IMR-90 (cell line): Measurements from ENCODE around the gene LIMS1. TPM values are rescaled to one million over a fixed set of nuclear protein-coding genes. Genes with fewer than 3 reads are reported as not detected.
"Not testable (repeated sequence)": the region's sequence is repeated elsewhere in the genome, so short reads cannot be mapped to it uniquely, and the experiment has no call there.

Source experiments
- ATAC-seq: fragments of 200-7000 bp; cut with Tn5 transposase; 2 replicates; pipeline ENCODE4 v1.9.1; 2020; ENCODE audit warnings: low read depth, mild to moderate bottlenecking, moderate library complexity
- BruUV-seq: library from RNA; stranded (reverse); fragments of 400-500 nt; replicated peaks from 2 replicates; lab custom pipeline; 2021; lab: Mats Ljungman, UMichigan
- CTCF ChIA-PET: fragments of 300-600 bp; formaldehyde crosslinking; extraction: SDS; loops from one replicate; lab custom pipeline; 2021; ENCODE audit warnings: antibody characterized with exemption; lab: Yijun Ruan, JAX
- POLR2A ChIA-PET: fragments of 300-600 bp; sonication (Branson Sonifier 250); formaldehyde crosslinking; loops from one replicate; lab custom pipeline; 2022; ENCODE audit warnings: antibody characterized with exemption; ENCODE audit not compliant: unreplicated experiment; lab: Charles Lee
- DNase-seq: peaks from one replicate; pipeline ENCODE4 v3.0.0; 2013
- H2AFZ ChIP-seq: replicated peaks from 2 replicates; pipeline ENCODE3; 2013; ENCODE audit warnings: low read length, mild to moderate bottlenecking; ENCODE audit not compliant: poor library complexity
- H2AK5ac ChIP-seq: 2 replicates; pipeline ENCODE4 v1.6.1; 2013; ENCODE audit warnings: low read depth, low read length, inconsistent platforms
- H2AK9ac ChIP-seq: replicated peaks from 2 replicates; pipeline ENCODE3; 2013; ENCODE audit warnings: mild to moderate bottlenecking, low read depth, low read length, moderate library complexity; ENCODE audit not compliant: poor library complexity
- H2BK120ac ChIP-seq: 2 replicates; pipeline ENCODE4 v1.6.1; 2013; ENCODE audit warnings: low read depth, low read length, inconsistent platforms
- H2BK15ac ChIP-seq: 3 replicates; pipeline ENCODE4 v1.6.1; 2013; ENCODE audit warnings: low read depth, low read length, inconsistent platforms
- H2BK20ac ChIP-seq: 2 replicates; pipeline ENCODE4 v1.6.1; 2013; ENCODE audit warnings: low read depth, mild to moderate bottlenecking, inconsistent platforms, low read length, moderate library complexity
- H2BK5ac ChIP-seq: 2 replicates; pipeline ENCODE4 v1.6.1; 2013; ENCODE audit warnings: mild to moderate bottlenecking, low read depth, low read length, inconsistent platforms; ENCODE audit not compliant: poor library complexity, severe bottlenecking
- H3K14ac ChIP-seq: replicated peaks from 2 replicates; pipeline ENCODE4 v1.6.1; 2013; ENCODE audit warnings: low read depth, low read length, inconsistent platforms
- H3K18ac ChIP-seq: 2 replicates; pipeline ENCODE4 v1.6.1; 2013; ENCODE audit warnings: low read depth, low read length, control low read depth
- H3K23ac ChIP-seq: 2 replicates; pipeline ENCODE4 v1.6.1; 2013; ENCODE audit warnings: low read depth, low read length, inconsistent platforms
- H3K27ac ChIP-seq: 2 replicates; pipeline ENCODE4 v1.5.1; 2013; ENCODE audit warnings: mild to moderate bottlenecking, control low read depth, low read length; ENCODE audit not compliant: insufficient read depth
- H3K27me3 ChIP-seq: 2 replicates; pipeline ENCODE4 v1.6.1; 2013; ENCODE audit warnings: low read length; ENCODE audit not compliant: control insufficient read depth, insufficient read depth
- H3K36me3 ChIP-seq: 2 replicates; pipeline ENCODE4 v1.6.1; 2013; ENCODE audit warnings: low read length, mixed read lengths; ENCODE audit not compliant: control insufficient read depth, insufficient read depth
- H3K4ac ChIP-seq: 2 replicates; pipeline ENCODE4 v1.6.1; 2013; ENCODE audit warnings: low read depth, low read length, inconsistent platforms
- H3K4me1 ChIP-seq: 2 replicates; pipeline ENCODE4 v1.6.1; 2013; ENCODE audit warnings: low read length, mixed read lengths; ENCODE audit not compliant: control insufficient read depth, insufficient read depth
- H3K4me2 ChIP-seq: 2 replicates; pipeline ENCODE4 v1.6.1; 2013; ENCODE audit warnings: low read depth, mild to moderate bottlenecking, control low read depth, low read length, moderate library complexity
- H3K4me3 ChIP-seq: 2 replicates; pipeline ENCODE4 v1.5.1; 2013; ENCODE audit warnings: low read depth, mild to moderate bottlenecking, control low read depth, low read length, moderate library complexity; ENCODE audit not compliant: insufficient read depth
- H3K56ac ChIP-seq: 2 replicates; pipeline ENCODE4 v1.6.1; 2013; ENCODE audit warnings: low read length, inconsistent platforms; ENCODE audit not compliant: insufficient read depth; ENCODE audit errors: extremely low read depth
- H3K79me1 ChIP-seq, 2 experiments: 2 replicates each; pipeline ENCODE4 v1.6.1; 2013; ENCODE audit warnings: low read length in 2 of 2, inconsistent platforms in 1 of 2, low read depth in 1 of 2
- H3K9ac ChIP-seq: 2 replicates; pipeline ENCODE4 v1.6.1; 2013; ENCODE audit warnings: low read depth, low read length, control low read depth
- H3K9me1 ChIP-seq: 2 replicates; pipeline ENCODE4 v1.6.1; 2013; ENCODE audit warnings: low read length, inconsistent platforms; ENCODE audit not compliant: insufficient read depth
- H3K9me3 ChIP-seq: 2 replicates; pipeline ENCODE4 v1.6.1; 2013; ENCODE audit warnings: low read length; ENCODE audit not compliant: control insufficient read depth, insufficient read depth
- H4K20me1 ChIP-seq: 2 replicates; pipeline ENCODE4 v1.6.1; 2013; ENCODE audit warnings: low read length, inconsistent platforms; ENCODE audit not compliant: insufficient read depth
- H4K5ac ChIP-seq: 2 replicates; pipeline ENCODE4 v1.6.1; 2013; ENCODE audit warnings: mild to moderate bottlenecking, low read depth, low read length, control low read depth
- H4K8ac ChIP-seq, 2 experiments: 2 replicates each; pipeline ENCODE4 v1.6.1; 2013; ENCODE audit warnings: low read depth in 2 of 2, low read length in 2 of 2, control low read depth in 1 of 2, inconsistent platforms in 1 of 2
- H4K91ac ChIP-seq: 2 replicates; pipeline ENCODE4 v1.6.1; 2013; ENCODE audit warnings: low read depth, low read length, inconsistent platforms; ENCODE audit not compliant: insufficient read depth
- WGBS, 2 experiments: methylation state at CpG; one replicate each; pipeline versions ENCODE4 v1.1.5 to v1.1.7; 2013; ENCODE audit warnings: missing lambda C conversion rate in 2 of 2; ENCODE audit not compliant: insufficient read length in 1 of 2; ENCODE audit errors: extremely low coverage in 2 of 2; 5-methylcytosine and 5-hydroxymethylcytosine counted together
- dilution Hi-C: fragments of 300-500 bp; cut with HindIII; formaldehyde crosslinking; loops from one replicate; pipeline ENCODE4 v1.14.3; 2018; ENCODE audit warnings: low sequenced_read_pairs; ENCODE audit not compliant: unreplicated experiment
- in situ Hi-C: fragments of 300-500 bp; cut with MboI; formaldehyde crosslinking; loops from 3 replicates; pipeline ENCODE4 v1.14.3; 2019; ENCODE audit warnings: low sequenced_read_pairs, inconsistent platforms, mixed read lengths
- intact Hi-C: fragments of 100-400 bp; cut with micrococcal nuclease; formaldehyde crosslinking; loops from 2 replicates; pipeline ENCODE4 v1.10.0; 2022
- polyA plus RNA-seq, 3 experiments: library from polyadenylated mRNA; depleted of rRNA; stranded (reverse); fragments of >200 nt; gene quantifications; 2 replicates each; pipeline ENCODE4 v1.2.3, GENCODE V29; 2012; ENCODE audit warnings: low replicate concordance in 1 of 3
- total RNA-seq: library from RNA; depleted of rRNA; stranded (reverse); fragments of >200 nt; gene quantifications from 2 replicates; pipeline ENCODE4 v1.2.3, GENCODE V29; 2012

LIMS1 gene
- total and polyA plus RNA-seq, 2 of the 4 experiments (the other 2 are of a cell fraction): 59.1 to 131 TPM

DNA sequence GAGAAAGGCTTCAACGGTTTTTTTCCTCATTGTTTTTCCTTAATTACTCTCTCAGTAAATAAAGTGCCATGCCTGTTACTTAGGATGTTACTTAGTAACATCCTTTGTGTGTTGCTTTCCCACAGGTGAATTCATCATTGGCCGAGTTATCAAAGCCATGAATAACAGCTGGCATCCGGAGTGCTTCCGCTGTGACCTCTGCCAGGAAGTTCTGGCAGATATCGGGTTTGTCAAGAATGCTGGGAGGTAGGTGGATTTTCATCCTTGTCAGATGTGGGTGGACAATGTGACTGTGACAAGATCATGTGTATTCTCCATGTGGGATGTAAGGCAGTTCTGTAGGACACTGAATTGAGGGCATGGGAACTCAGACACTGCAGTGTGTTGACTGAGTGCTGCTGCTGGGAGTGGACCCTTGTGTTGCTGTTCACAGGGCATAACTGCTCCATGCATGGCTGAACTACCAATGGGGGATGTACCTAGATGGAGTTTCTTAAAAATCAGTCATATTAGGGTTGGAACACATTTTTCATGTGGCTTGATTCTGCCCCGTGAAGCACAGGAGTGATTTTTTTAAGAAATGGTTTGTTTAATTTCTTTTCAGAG, 138.0 kb downstream of the LIMS1 start:
- BruUV-seq, H3K23ac ChIP-seq, H4K20me1 ChIP-seq, H3K18ac ChIP-seq, dilution Hi-C loops, H2AK9ac ChIP-seq, H2AK5ac ChIP-seq, H4K91ac ChIP-seq, H2BK5ac ChIP-seq, H3K4me1 ChIP-seq, CTCF ChIA-PET, H3K36me3 ChIP-seq, H3K9me1 ChIP-seq, H4K8ac ChIP-seq, H3K9ac ChIP-seq, H3K27me3 ChIP-seq, H3K9me3 ChIP-seq, H3K4ac ChIP-seq, H3K56ac ChIP-seq, ATAC-seq, H3K27ac ChIP-seq, H2BK15ac ChIP-seq, H3K4me2 ChIP-seq, H3K4me3 ChIP-seq, H2BK120ac ChIP-seq, in situ Hi-C loops, H3K14ac ChIP-seq, DNase-seq, intact Hi-C loops, POLR2A ChIA-PET, H4K5ac ChIP-seq, H3K79me1 ChIP-seq, H2BK20ac ChIP-seq, H2AFZ ChIP-seq: not testable (repeated sequence)
- WGBS, 2 experiments: no CpG with 5 or more reads among the region's 6 CpGs

- H2BK20ac ChIP-seq, H3K4ac ChIP-seq, BruUV-seq, H2AK9ac ChIP-seq, H4K20me1 ChIP-seq, H3K9me3 ChIP-seq, CTCF ChIA-PET, H3K9me1 ChIP-seq, H3K4me3 ChIP-seq, H2AK5ac ChIP-seq, H3K27me3 ChIP-seq, H3K9ac ChIP-seq, H3K18ac ChIP-seq, H2BK120ac ChIP-seq, dilution Hi-C loops, H3K27ac ChIP-seq, H3K4me1 ChIP-seq, H3K23ac ChIP-seq, H4K5ac ChIP-seq, H3K14ac ChIP-seq, H2BK5ac ChIP-seq, H4K91ac ChIP-seq, H3K56ac ChIP-seq, in situ Hi-C loops, ATAC-seq, intact Hi-C loops, H4K8ac ChIP-seq, H2AFZ ChIP-seq, H2BK15ac ChIP-seq, H3K4me2 ChIP-seq, POLR2A ChIA-PET, DNase-seq, H3K79me1 ChIP-seq: not testable (repeated sequence)
- peaks cover 15% of the 10 kb centered on the region for H3K36me3 ChIP-seq
- WGBS, 2 experiments: no CpG with 5 or more reads among the region's 1 CpG
Measured at GRCh38 chr2:108676522-108676921, 142.3 kb downstream of the LIMS1 start.
